ENCODE results near the gene SIK1.
"Not testable (repeated sequence)": the region's sequence is repeated elsewhere in the genome, so short reads cannot be mapped to it uniquely, and the experiment has no call there.

DNA sequence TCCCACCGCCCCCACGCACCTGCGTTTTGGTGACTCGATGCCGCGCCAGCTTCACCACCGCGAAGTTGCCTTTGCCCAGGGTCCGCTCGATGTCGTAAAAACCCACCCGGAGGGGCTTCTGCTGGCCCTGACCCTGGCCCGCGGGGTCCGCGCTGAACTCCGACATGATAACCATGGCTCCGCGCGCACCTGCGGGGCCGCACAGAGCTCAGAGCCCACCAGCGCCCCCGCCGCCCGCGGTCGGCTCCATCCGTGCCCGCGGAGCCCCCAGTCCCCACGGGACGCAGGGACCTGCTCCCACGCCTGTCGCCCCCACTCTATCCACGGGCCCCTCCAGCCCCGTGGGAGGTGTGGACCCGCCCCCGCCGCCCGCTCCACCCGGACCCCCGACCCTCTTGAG lies 927 bp downstream of the SIK1 start:
- not testable (repeated sequence) for TF ChIP-seq POLR2A (IDR thresholded peaks at IDR 0.05; ENCODE audit: low read length); GATA1 (IDR thresholded peaks at IDR 0.05; ENCODE audit: low read depth, low read length)

Measured in erythroblast (primary cell).